GM12878 (cell line): Measurements from ENCODE around the gene TRIM22. TPM values are rescaled to one million over a fixed set of nuclear protein-coding genes. Genes with fewer than 3 reads are reported as not detected.

Source experiments
- ATAC-seq: fragments of 200-7000 bp; cut with Tn5 transposase; 3 replicates; pipeline ENCODE4 v1.9.1; 2020; ENCODE audit warnings: mild to moderate bottlenecking, moderate library complexity
- BruUV-seq: library from RNA; stranded (reverse); fragments of 400-500 nt; replicated peaks from 2 replicates; lab custom pipeline; 2021; lab: Mats Ljungman, UMichigan
- CTCF ChIA-PET: fragments of 300-600 bp; sonication (Branson Sonifier 250); formaldehyde crosslinking; extraction: SDS; loops from one replicate; lab custom pipeline; 2021; ENCODE audit warnings: inconsistent platforms; lab: Yijun Ruan, JAX
- POLR2A ChIA-PET: fragments of 350-600 bp; formaldehyde crosslinking; extraction: SDS; loops from one replicate; lab custom pipeline; 2021; ENCODE audit warnings: inconsistent platforms; lab: Charles Lee
- RAD21 ChIA-PET: fragments of 300-600 bp; sonication (Branson Sonifier 250); formaldehyde crosslinking; loops from one replicate; lab custom pipeline; 2023; ENCODE audit warnings: antibody characterized with exemption; ENCODE audit not compliant: unreplicated experiment; lab: Charles Lee
- SMC1A ChIA-PET: fragments of 300-600 bp; sonication (Branson Sonifier 250); formaldehyde crosslinking; loops from one replicate; lab custom pipeline; 2023; ENCODE audit not compliant: unreplicated experiment, uncharacterized antibody; lab: Charles Lee
- DNase-seq: peaks from one replicate; pipeline ENCODE4 v3.0.0-alpha.2; 2011; ENCODE audit warnings: low read depth, low spot score
- FAIRE-seq: peaks from 3 replicates; lab custom pipeline; 2011; peaks lifted over from hg19 to GRCh38; lab: Jason Lieb, UNC
- H2AFZ ChIP-seq: 2 replicates; pipeline ENCODE4 v1.6.0; 2011; ENCODE audit warnings: low read depth, low read length, control low read depth; ENCODE audit not compliant: control insufficient read depth
- H3K27ac ChIP-seq: 2 replicates; pipeline ENCODE4 v1.5.1; 2011; ENCODE audit warnings: control low read depth; ENCODE audit not compliant: control insufficient read depth, insufficient read depth
- H3K27me3 ChIP-seq, 2 experiments: replicated peaks in 1 of 2; 2 replicates each; pipeline versions ENCODE4 v1.6.0 to v1.6.1; 2011; ENCODE audit warnings: low read length in 1 of 2; ENCODE audit not compliant: control insufficient read depth in 2 of 2, insufficient read depth in 2 of 2
- H3K36me3 ChIP-seq, 2 experiments: 2 replicates each; pipeline ENCODE4 v1.5.1; 2011; ENCODE audit warnings: low read length in 1 of 2; ENCODE audit not compliant: control insufficient read depth in 2 of 2, insufficient read depth in 2 of 2
- H3K4me1 ChIP-seq: 2 replicates; pipeline ENCODE4 v1.6.1; 2011; ENCODE audit warnings: mild to moderate bottlenecking, low read length, moderate library complexity, mixed read lengths; ENCODE audit not compliant: control insufficient read depth, insufficient read depth
- H3K4me2 ChIP-seq: 2 replicates; pipeline ENCODE4 v1.6.0; 2011; ENCODE audit warnings: control low read depth; ENCODE audit not compliant: control insufficient read depth, insufficient read depth
- H3K4me3 ChIP-seq: fragments of 200-600 bp; sonication (generic); 2 replicates; pipeline ENCODE4 v1.5.1; 2016
- H3K79me2 ChIP-seq: 2 replicates; pipeline ENCODE4 v1.6.0; 2011; ENCODE audit warnings: low read length; ENCODE audit not compliant: control insufficient read depth, insufficient read depth
- H3K9ac ChIP-seq: 2 replicates; pipeline ENCODE4 v1.8.0; 2011; ENCODE audit warnings: low read length, control low read depth, mixed read lengths; ENCODE audit not compliant: control insufficient read depth, insufficient read depth
- H3K9me3 ChIP-seq: replicated peaks from 3 replicates; pipeline ENCODE4 v1.5.1; 2011; ENCODE audit warnings: mild to moderate bottlenecking, low read length; ENCODE audit not compliant: control insufficient read depth, insufficient read depth
- H4K20me1 ChIP-seq: 2 replicates; pipeline ENCODE4 v1.6.0; 2011; ENCODE audit not compliant: control insufficient read depth, insufficient read depth
- LARP7 ChIP-seq: fragments of 450-650 bp; IDR thresholded peaks from 2 replicates; pipeline ENCODE4 v1.6.1; 2017; ENCODE audit warnings: mild to moderate bottlenecking
- WGBS: methylation state at CpG from one replicate; pipeline ENCODE4 v1.1.6; 2016; ENCODE audit warnings: low lambda C conversion rate; ENCODE audit not compliant: insufficient replicate concordance, insufficient coverage; ENCODE audit errors: missing lambda C conversion rate; 5-methylcytosine and 5-hydroxymethylcytosine counted together
- in situ Hi-C: fragments of 300-500 bp; cut with MboI; formaldehyde crosslinking; loops from 9 replicates; pipeline ENCODE4 v1.14.3; 2018; ENCODE audit warnings: mixed read lengths
- intact Hi-C: fragments of 100-400 bp; cut with micrococcal nuclease; formaldehyde crosslinking; loops from one replicate; pipeline ENCODE4 v1.14.2; 2022; ENCODE audit not compliant: unreplicated experiment
- polyA plus RNA-seq, 11 experiments: library from polyadenylated mRNA; depleted of rRNA in 4 of 11; unstranded in 6 of 11; stranded (reverse) in 5 of 11; fragments of >200 nt; fragmentation: Nextera tagmentation in 4 of 11; fragmentation: Illumina TruSeq in 1 of 11; extraction: Ambion mirVana in 4 of 11; extraction: Trizol in 1 of 11; gene quantifications; 1 replicate in 1 of 11; 2 replicates in 10 of 11; pipeline versions ENCODE4 v1.2.1 to v1.2.3, GENCODE V29; 2011 to 2016; ENCODE audit warnings: inconsistent platforms in 2 of 11, missing spikeins in 2 of 11, low read depth in 1 of 11
- total RNA-seq, 4 experiments: library from RNA; depleted of rRNA in 3 of 4; stranded (reverse); fragments of >200 nt in 3 of 4; fragmentation: Illumina TruSeq in 1 of 4; extraction: Trizol in 1 of 4; gene quantifications; 2 replicates each; pipeline versions ENCODE4 v1.2.1 to v1.2.3, GENCODE V29; 2013 to 2021

TRIM22 gene
- total and polyA plus RNA-seq, 10 of the 15 experiments (the other 5 are each of a cell fraction or from before 2014, with no cell fraction given) = 116 to 485 (median 204) TPM

DNA sequence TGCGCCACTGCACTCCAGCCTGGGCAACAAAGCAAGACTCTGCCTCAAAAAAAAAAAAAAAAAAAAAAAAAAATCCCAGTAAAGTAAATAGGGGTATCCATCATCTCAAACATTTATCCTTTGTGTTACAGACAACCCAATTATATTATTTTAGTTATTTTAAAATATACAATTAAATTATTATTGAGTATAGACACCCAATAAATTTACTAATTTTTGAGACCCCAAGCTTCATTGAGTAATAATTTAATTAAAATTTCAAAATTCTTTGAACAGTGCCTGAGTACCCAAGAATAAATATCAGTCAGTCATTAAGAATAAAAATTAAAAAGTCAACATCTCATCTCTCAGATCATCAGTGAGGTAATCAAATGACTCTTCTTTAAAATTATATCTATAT lies 64.4 kb downstream of the TRIM22 start, which contains the start of gene OR52N4:
Gene OR52N4, plus strand, starts transcription at position 301 of the 400 bp plus-strand sequence. CDS start 498 bp downstream, outside the sequence.
- Histone ChIP-seq H3K4me2 (no peak within 1 kb of the TSS), H3K79me2 (no peaks in the 10 kb centered on the region), H3K9ac (no peak within 1 kb of the TSS), H3K36me3 (no peaks in the 10 kb centered on the region), H4K20me1 (no peaks in the 10 kb centered on the region), H3K4me3 (no peak within 1 kb of the TSS), H3K27me3 (no peaks in the 10 kb centered on the region), H3K4me1 (no peaks in the 10 kb centered on the region)
- in situ Hi-C loops = no loop called here
- intact Hi-C loops = no loop called here
- no peak for FAIRE-seq
- no peak for DNase-seq
- POLR2A ChIA-PET = interaction anchor here (0.6 to 0.7 kb wide), 2 partner anchors 20 to 1784 kb away, joined by 3 to 6 read pairs; no protein-coding TSS in a partner anchor
- CTCF ChIA-PET = interaction anchor here (1.0 kb wide), 1 partner anchor 11 kb away, joined by 3 read pairs; no protein-coding TSS in a partner anchor
- BruUV-seq = no TSS peak
- no peak for TF ChIP-seq LARP7
- TF ChIP-seq, all 136 proteins: peak for 0
- ChIA-PET SMC1A (no interaction called here), RAD21 (no interaction called here)
- no peak for ATAC-seq
- Histone ChIP-seq H2AFZ (no peak within 1 kb of the TSS), H3K9me3 (no peaks in the 10 kb centered on the region), H3K27ac (no peak within 1 kb of the TSS)
- WGBS = 0% methylated on average over 1 of the region's 1 CpG

Other genes with a start within 250 kb of the TRIM22 start
Only the 7 nearest of the 19 such genes appear.
- 4.5 and 6.4 TPM in 2 replicates for gene TRIM6, start 93.2 kb upstream of the TRIM22 start, total RNA-seq (2014; rRNA removed)
- gene TRIM6, start 93.2 kb upstream of the TRIM22 start, total RNA-seq (2014; rRNA removed; fragmentation: Illumina TruSeq; extraction: Trizol) = 5.1 and 5.6 TPM in 2 replicates
- gene TRIM6, start 93.2 kb upstream of the TRIM22 start, total RNA-seq (2021) = 3.1 and 4.4 TPM in 2 replicates
- gene TRIM6, start 93.2 kb upstream of the TRIM22 start, polyA plus RNA-seq (2011; rRNA removed) = 1.4 and 1.6 TPM in 2 replicates
- 6.8 and 8.1 TPM in 2 replicates for gene TRIM6, start 93.2 kb upstream of the TRIM22 start, polyA plus RNA-seq (2014; fragmentation: Illumina TruSeq; extraction: Trizol)
- gene TRIM6, start 93.2 kb upstream of the TRIM22 start, polyA plus RNA-seq (2014; fragmentation: Nextera tagmentation; extraction: Ambion mirVana) = 1 to 10 TPM; 4.0 to 4.1 TPM
- gene TRIM6, start 93.2 kb upstream of the TRIM22 start, polyA plus RNA-seq (2014; rRNA removed) = 3.7 and 4.6 TPM in 2 replicates
- 1 to 10 TPM; 3.6 to 4.3 TPM for gene TRIM6, start 93.2 kb upstream of the TRIM22 start, polyA plus RNA-seq (2016; fragmentation: Nextera tagmentation; extraction: Ambion mirVana)
- gene TRIM34, start 64.8 kb upstream of the TRIM22 start, total RNA-seq (2014; rRNA removed) = 21.0 and 31.6 TPM in 2 replicates
- gene TRIM34, start 64.8 kb upstream of the TRIM22 start, total RNA-seq (2014; rRNA removed; fragmentation: Illumina TruSeq; extraction: Trizol) = 27.5 and 29.2 TPM in 2 replicates
- 16.7 and 18.1 TPM in 2 replicates for gene TRIM34, start 64.8 kb upstream of the TRIM22 start, total RNA-seq (2021)
- gene TRIM34, start 64.8 kb upstream of the TRIM22 start, polyA plus RNA-seq (2011; rRNA removed) = 51.4 and 68.7 TPM in 2 replicates
- gene TRIM34, start 64.8 kb upstream of the TRIM22 start, polyA plus RNA-seq (2014; fragmentation: Illumina TruSeq; extraction: Trizol) = 29.0 and 37.0 TPM in 2 replicates
- 10 to 100 TPM; 22.0 to 33.6 TPM for gene TRIM34, start 64.8 kb upstream of the TRIM22 start, polyA plus RNA-seq (2014; fragmentation: Nextera tagmentation; extraction: Ambion mirVana)
- gene TRIM34, start 64.8 kb upstream of the TRIM22 start, polyA plus RNA-seq (2014; rRNA removed) = 16.4 and 19.9 TPM in 2 replicates
- gene TRIM34, start 64.8 kb upstream of the TRIM22 start, polyA plus RNA-seq (2016; fragmentation: Nextera tagmentation; extraction: Ambion mirVana) = 10 to 100 TPM; 16.9 to 19.7 TPM
- gene TRIM5, start 4.7 kb upstream of the TRIM22 start, total RNA-seq (2014; rRNA removed) = 34.7 and 39.8 TPM in 2 replicates
- gene TRIM5, start 4.7 kb upstream of the TRIM22 start, total RNA-seq (2014; rRNA removed; fragmentation: Illumina TruSeq; extraction: Trizol) = 38.8 and 40.3 TPM in 2 replicates
- gene TRIM5, start 4.7 kb upstream of the TRIM22 start, total RNA-seq (2021) = 29.8 and 34.7 TPM in 2 replicates
- 59.7 and 61.7 TPM in 2 replicates for gene TRIM5, start 4.7 kb upstream of the TRIM22 start, polyA plus RNA-seq (2011; rRNA removed)
- 41.5 and 53.2 TPM in 2 replicates for gene TRIM5, start 4.7 kb upstream of the TRIM22 start, polyA plus RNA-seq (2014; fragmentation: Illumina TruSeq; extraction: Trizol)
- gene TRIM5, start 4.7 kb upstream of the TRIM22 start, polyA plus RNA-seq (2014; fragmentation: Nextera tagmentation; extraction: Ambion mirVana) = 10 to 100 TPM; 20.0 to 21.8 TPM
- 23.5 and 23.9 TPM in 2 replicates for gene TRIM5, start 4.7 kb upstream of the TRIM22 start, polyA plus RNA-seq (2014; rRNA removed)
- gene TRIM5, start 4.7 kb upstream of the TRIM22 start, polyA plus RNA-seq (2016; fragmentation: Nextera tagmentation; extraction: Ambion mirVana) = 10 to 100 TPM; 24.1 to 29.0 TPM
- 0.49 and 0.51 TPM in 2 replicates for gene OR56B1, start 46.7 kb downstream of the TRIM22 start, total RNA-seq (2014; rRNA removed)
- 0.23 and 0.36 TPM in 2 replicates for gene OR56B1, start 46.7 kb downstream of the TRIM22 start, total RNA-seq (2014; rRNA removed; fragmentation: Illumina TruSeq; extraction: Trizol)
- gene OR56B1, start 46.7 kb downstream of the TRIM22 start, total RNA-seq (2021) = 0.21 TPM in 1 of 2 replicates, not detected in the other
- gene OR56B1, start 46.7 kb downstream of the TRIM22 start, polyA plus RNA-seq (2011; rRNA removed) = 0.71 and 1.1 TPM in 2 replicates
- gene OR56B1, start 46.7 kb downstream of the TRIM22 start, polyA plus RNA-seq (2014; fragmentation: Illumina TruSeq; extraction: Trizol) = 0.21 and 0.38 TPM in 2 replicates
- under 1 TPM in 1 of 2 experiments, not detected in 1; 0.04 TPM for gene OR56B1, start 46.7 kb downstream of the TRIM22 start, polyA plus RNA-seq (2014; fragmentation: Nextera tagmentation; extraction: Ambion mirVana)
- gene OR56B1, start 46.7 kb downstream of the TRIM22 start, polyA plus RNA-seq (2014; rRNA removed) = 0.19 and 0.44 TPM in 2 replicates
- not detected for gene OR56B1, start 46.7 kb downstream of the TRIM22 start, polyA plus RNA-seq (2016; fragmentation: Nextera tagmentation; extraction: Ambion mirVana)
- 0.85 and 1.3 TPM in 2 replicates for gene OR52N4, start 64.5 kb downstream of the TRIM22 start, total RNA-seq (2014; rRNA removed)
- gene OR52N4, start 64.5 kb downstream of the TRIM22 start, total RNA-seq (2014; rRNA removed; fragmentation: Illumina TruSeq; extraction: Trizol) = 0.67 and 0.83 TPM in 2 replicates
- gene OR52N4, start 64.5 kb downstream of the TRIM22 start, total RNA-seq (2021) = 0.37 and 0.41 TPM in 2 replicates
- 8.6 and 9.4 TPM in 2 replicates for gene OR52N4, start 64.5 kb downstream of the TRIM22 start, polyA plus RNA-seq (2011; rRNA removed)
- 0.76 and 1.7 TPM in 2 replicates for gene OR52N4, start 64.5 kb downstream of the TRIM22 start, polyA plus RNA-seq (2014; fragmentation: Illumina TruSeq; extraction: Trizol)
- gene OR52N4, start 64.5 kb downstream of the TRIM22 start, polyA plus RNA-seq (2014; fragmentation: Nextera tagmentation; extraction: Ambion mirVana) = under 1 TPM; 0.16 to 0.35 TPM
- gene OR52N4, start 64.5 kb downstream of the TRIM22 start, polyA plus RNA-seq (2014; rRNA removed) = 0.33 and 1.2 TPM in 2 replicates
- under 1 TPM in 1 of 2 experiments, not detected in 1; 0.21 TPM for gene OR52N4, start 64.5 kb downstream of the TRIM22 start, polyA plus RNA-seq (2016; fragmentation: Nextera tagmentation; extraction: Ambion mirVana)
- gene OR52N5, start 93.6 kb downstream of the TRIM22 start, total RNA-seq (2014; rRNA removed) = not detected in 2 replicates
- gene OR52N5, start 93.6 kb downstream of the TRIM22 start, total RNA-seq (2014; rRNA removed; fragmentation: Illumina TruSeq; extraction: Trizol) = not detected in 2 replicates
- gene OR52N5, start 93.6 kb downstream of the TRIM22 start, total RNA-seq (2021) = not detected in 2 replicates
- not detected in 2 replicates for gene OR52N5, start 93.6 kb downstream of the TRIM22 start, polyA plus RNA-seq (2011; rRNA removed)
- gene OR52N5, start 93.6 kb downstream of the TRIM22 start, polyA plus RNA-seq (2014; fragmentation: Illumina TruSeq; extraction: Trizol) = not detected in 2 replicates
- gene OR52N5, start 93.6 kb downstream of the TRIM22 start, polyA plus RNA-seq (2014; fragmentation: Nextera tagmentation; extraction: Ambion mirVana) = not detected
- gene OR52N5, start 93.6 kb downstream of the TRIM22 start, polyA plus RNA-seq (2014; rRNA removed) = not detected in 2 replicates
- not detected for gene OR52N5, start 93.6 kb downstream of the TRIM22 start, polyA plus RNA-seq (2016; fragmentation: Nextera tagmentation; extraction: Ambion mirVana)
- gene OR52N1, start 101.5 kb downstream of the TRIM22 start, total RNA-seq (2014; rRNA removed) = not detected in 2 replicates
- not detected in 2 replicates for gene OR52N1, start 101.5 kb downstream of the TRIM22 start, total RNA-seq (2014; rRNA removed; fragmentation: Illumina TruSeq; extraction: Trizol)
- gene OR52N1, start 101.5 kb downstream of the TRIM22 start, total RNA-seq (2021) = not detected in 2 replicates
- gene OR52N1, start 101.5 kb downstream of the TRIM22 start, polyA plus RNA-seq (2011; rRNA removed) = 0.04 and 0.13 TPM in 2 replicates
- not detected in 2 replicates for gene OR52N1, start 101.5 kb downstream of the TRIM22 start, polyA plus RNA-seq (2014; fragmentation: Illumina TruSeq; extraction: Trizol)
- not detected for gene OR52N1, start 101.5 kb downstream of the TRIM22 start, polyA plus RNA-seq (2014; fragmentation: Nextera tagmentation; extraction: Ambion mirVana)
- not detected in 2 replicates for gene OR52N1, start 101.5 kb downstream of the TRIM22 start, polyA plus RNA-seq (2014; rRNA removed)
- gene OR52N1, start 101.5 kb downstream of the TRIM22 start, polyA plus RNA-seq (2016; fragmentation: Nextera tagmentation; extraction: Ambion mirVana) = not detected